ENCODE results near the gene CHAF1A.

DNA sequence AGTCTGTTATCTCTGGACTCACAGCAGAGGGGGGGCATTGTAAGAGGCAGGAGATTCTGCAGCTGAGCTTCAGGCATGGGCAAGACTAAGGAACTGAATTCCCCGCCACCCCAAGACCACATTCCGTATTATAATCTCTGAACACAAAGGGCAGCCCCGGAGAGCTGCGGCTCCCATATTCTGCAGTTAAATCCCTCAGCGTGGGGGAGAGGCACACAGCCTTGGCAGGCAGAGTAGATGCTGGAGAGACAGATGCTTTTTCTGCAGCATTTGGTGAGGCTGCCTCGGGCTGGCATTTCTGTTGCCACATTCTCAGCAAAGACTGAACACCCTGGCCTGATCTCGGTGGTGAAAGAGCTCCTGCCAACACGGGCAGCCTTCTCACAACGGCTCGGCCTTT, 12.9 kb downstream of the CHAF1A start:
- TF ChIP-seq CTCF (IDR thresholded peaks at IDR 0.05; ENCODE audit: insufficient read depth, low read length, poor library complexity, severe bottlenecking) (no peak), EZH2phosphoT487 (conservative IDR thresholded peaks at IDR 0.05; ENCODE audit: low read length) (no peak)
